CD14-positive monocyte (primary cell): ENCODE results near the gene STUM. TPM values are rescaled to one million over a fixed set of nuclear protein-coding genes. Genes with fewer than 3 reads are reported as not detected.

Experiments used
- DNase-seq, 3 donors: peaks; one replicate each; pipeline ENCODE4 v3.0.0-alpha.2; 2011 to 2022
- H2AFZ ChIP-seq: 2 replicates; pipeline ENCODE4 v1.6.0; 2012; ENCODE audit warnings: mild to moderate bottlenecking, low read depth, low read length, inconsistent platforms; ENCODE audit not compliant: insufficient read depth, poor library complexity, severe bottlenecking
- H3K27ac ChIP-seq, 2 donors: 1 replicate in 1 of 2; 2 replicates in 1 of 2; pipeline ENCODE4 v1.5.1; 2012 to 2013; ENCODE audit warnings: low read length in 2 of 2, control low read depth in 1 of 2, inconsistent platforms in 1 of 2, low read depth in 1 of 2, mild to moderate bottlenecking in 1 of 2
- H3K27me3 ChIP-seq, 2 donors: one replicate each; pipeline versions ENCODE4 v1.6.0 to v1.6.1; 2011 to 2013; ENCODE audit warnings: low read length in 2 of 2; ENCODE audit not compliant: control insufficient read depth in 2 of 2, insufficient read depth in 2 of 2
- H3K36me3 ChIP-seq, 2 donors: replicated peaks in 1 of 2; 1 replicate in 1 of 2; 2 replicates in 1 of 2; pipeline versions ENCODE4 v1.5.1 to v1.6.1; 2012 to 2013; ENCODE audit warnings: low read length in 2 of 2, control low read depth in 1 of 2, inconsistent platforms in 1 of 2, mild to moderate bottlenecking in 1 of 2; ENCODE audit not compliant: insufficient read depth in 2 of 2, control insufficient read depth in 1 of 2
- H3K4me1 ChIP-seq, 2 donors: 1 replicate in 1 of 2; 2 replicates in 1 of 2; pipeline versions ENCODE4 v1.5.1 to v1.6.1; 2012 to 2013; ENCODE audit warnings: low read length in 2 of 2, control low read depth in 1 of 2, inconsistent platforms in 1 of 2, mild to moderate bottlenecking in 1 of 2, moderate library complexity in 1 of 2; ENCODE audit not compliant: insufficient read depth in 2 of 2, control insufficient read depth in 1 of 2
- H3K4me2 ChIP-seq: replicated peaks from 2 replicates; pipeline ENCODE3; 2012; ENCODE audit warnings: low read length, moderate library complexity, mild to moderate bottlenecking; ENCODE audit not compliant: poor library complexity, severe bottlenecking; ENCODE audit errors: extremely low read depth
- H3K4me3 ChIP-seq, 3 experiments: fragments of 200-600 bp in 1 of 3; sonication (generic) in 1 of 3; replicated peaks in 1 of 3; 1 replicate in 2 of 3; 2 replicates in 1 of 3; pipeline ENCODE4 v1.5.1; 2011 to 2013; ENCODE audit warnings: low read length in 3 of 3, mild to moderate bottlenecking in 3 of 3, control low read depth in 2 of 3, low read depth in 2 of 3, inconsistent platforms in 1 of 3, moderate library complexity in 1 of 3
- H3K79me2 ChIP-seq: 2 replicates; pipeline ENCODE4 v1.6.0; 2012; ENCODE audit warnings: mild to moderate bottlenecking, control low read depth, inconsistent platforms, low read length, moderate library complexity; ENCODE audit not compliant: insufficient read depth
- H3K9ac ChIP-seq: 2 replicates; pipeline ENCODE4 v1.6.0; 2017; ENCODE audit warnings: low read length, mild to moderate bottlenecking; ENCODE audit not compliant: insufficient read depth, poor library complexity, severe bottlenecking
- H3K9me3 ChIP-seq, 2 donors: replicated peaks in 1 of 2; 1 replicate in 1 of 2; 2 replicates in 1 of 2; pipeline versions ENCODE4 v1.5.1 to v1.6.1; 2012 to 2013; ENCODE audit warnings: low read length in 2 of 2, control low read depth in 1 of 2; ENCODE audit not compliant: control insufficient read depth in 1 of 2, insufficient read depth in 1 of 2
- H4K20me1 ChIP-seq: 2 replicates; pipeline ENCODE4 v1.6.0; 2012; ENCODE audit warnings: mild to moderate bottlenecking, low read length, control low read depth, moderate library complexity; ENCODE audit not compliant: insufficient read depth
- H3K27ac Mint-ChIP-seq, 7 donors: one replicate each; pipeline ENCODE4 v1.8.0; 2020; ENCODE audit warnings: mild to moderate bottlenecking in 7 of 7, mixed read lengths in 7 of 7, moderate library complexity in 6 of 7, inconsistent platforms in 2 of 7
- H3K27me3 Mint-ChIP-seq, 3 donors: one replicate each; pipeline ENCODE4 v1.8.0; 2021 to 2022; ENCODE audit warnings: low read depth in 3 of 3, mild to moderate bottlenecking in 3 of 3, mixed read lengths in 3 of 3, moderate library complexity in 3 of 3, inconsistent platforms in 1 of 3
- H3K36me3 Mint-ChIP-seq, 2 donors: one replicate each; pipeline ENCODE4 v1.8.0; 2020; ENCODE audit warnings: mixed read lengths in 2 of 2, inconsistent platforms in 1 of 2, mild to moderate bottlenecking in 1 of 2
- H3K4me1 Mint-ChIP-seq: one replicate; pipeline ENCODE4 v1.8.0; 2020; ENCODE audit warnings: mild to moderate bottlenecking, mixed read lengths
- H3K4me3 Mint-ChIP-seq, 2 donors: one replicate each; pipeline ENCODE4 v1.8.0; 2020; ENCODE audit warnings: mild to moderate bottlenecking in 2 of 2, mixed read lengths in 2 of 2, moderate library complexity in 1 of 2
- H3K9me3 Mint-ChIP-seq, 7 donors: one replicate each; pipeline ENCODE4 v1.8.0; 2020 to 2022; ENCODE audit warnings: mixed read lengths in 7 of 7, mild to moderate bottlenecking in 6 of 7, moderate library complexity in 6 of 7, inconsistent platforms in 2 of 7
- CTCF ChIP-seq: fragments of 200-600 bp; IDR thresholded peaks from one replicate; pipeline ENCODE4 v1.8.0; 2022; ENCODE audit warnings: antibody characterized with exemption, mild to moderate bottlenecking
- WGBS: methylation state at CpG from one replicate; pipeline ENCODE4 v1.1.5; 2013; ENCODE audit warnings: missing lambda C conversion rate; ENCODE audit not compliant: insufficient coverage; 5-methylcytosine and 5-hydroxymethylcytosine counted together
- intact Hi-C, 2 donors: fragments of 100-400 bp; cut with micrococcal nuclease; formaldehyde crosslinking; loops; one replicate each; pipeline versions ENCODE4 v1.15.0 to v1.15.1; 2023
- polyA plus RNA-seq, 3 donors: library from polyadenylated mRNA; depleted of rRNA in 1 of 3; unstranded in 2 of 3; stranded (reverse) in 1 of 3; fragments of 300-500 nt in 2 of 3; fragments of >200 nt in 1 of 3; fragmentation: Illumina TruSeq in 2 of 3; gene quantifications; 1 replicate in 2 of 3; 2 replicates in 1 of 3; pipeline ENCODE4 v1.2.3, GENCODE V29; 2012 to 2021

Gene STUM
- polyA plus RNA-seq, 3 donors: not detected

DNA sequence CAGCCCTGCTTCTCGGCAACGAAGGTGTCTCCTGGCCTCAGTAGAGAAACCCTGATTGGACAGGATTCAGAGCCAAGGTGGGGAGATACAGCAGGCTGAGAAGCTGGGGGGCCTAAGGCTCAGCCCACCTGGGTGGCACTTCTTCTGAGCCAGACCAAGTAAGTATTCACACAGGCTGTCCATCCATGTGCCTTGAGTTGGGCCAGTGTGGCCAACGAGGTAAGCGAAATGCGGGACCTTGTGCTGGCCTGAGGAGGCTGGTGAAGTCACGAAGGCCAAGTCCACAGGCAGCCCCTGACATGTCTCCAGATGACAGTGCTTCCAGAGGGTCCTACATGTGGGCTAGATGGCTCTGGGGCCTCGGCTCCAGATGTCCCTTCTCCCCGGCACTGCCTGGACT is 99.2 kb downstream of the STUM start:
- H3K9me3 Mint-ChIP-seq: no peaks in the 10 kb centered on the region
- H3K9ac ChIP-seq: no peak overlapping the region
- H3K27me3 ChIP-seq: no peaks in the 10 kb centered on the region
- no peak overlapping the region for H3K4me3 ChIP-seq
- peak overlapping the region in 1 of 2 donors; percentile 23 for H3K27ac ChIP-seq
- H3K4me1 Mint-ChIP-seq: peaks cover 33% of the 10 kb centered on the region
- peak overlapping the region in 2 of 7 donors; percentile 9 to 21 for H3K27ac Mint-ChIP-seq
- H4K20me1 ChIP-seq: peaks cover 7% of the 10 kb centered on the region
- H3K27me3 Mint-ChIP-seq: peaks cover 0 to 2% (median 0%) of the 10 kb centered on the region in 3 donors
- no peaks in the 10 kb centered on the region for H3K9me3 ChIP-seq
- H3K36me3 ChIP-seq: peaks cover 40 to 48% of the 10 kb centered on the region in 2 donors
- no peak for TF ChIP-seq CTCF
- WGBS: 96% methylated on average over 5 of the region's 8 CpGs
- H3K4me3 Mint-ChIP-seq: no peak overlapping the region
- H3K4me2 ChIP-seq: no peak overlapping the region
- DNase-seq: no peak
- peaks cover 47 to 54% of the 10 kb centered on the region in 2 donors for H3K36me3 Mint-ChIP-seq
- peaks cover 30% of the 10 kb centered on the region in 2 donors for H3K4me1 ChIP-seq
- H3K79me2 ChIP-seq: peaks cover 12% of the 10 kb centered on the region
- intact Hi-C loops: no loop called here
- no peak overlapping the region for H2AFZ ChIP-seq

GRCh38 chr1:226648421-226648820 is 99.9 kb downstream of the STUM start:
- H3K36me3 ChIP-seq: peaks cover 40 to 48% of the 10 kb centered on the region in 2 donors

More at GRCh38 chr1:226648421-226648820, 99.9 kb downstream of the STUM start:
- H3K36me3 Mint-ChIP-seq: peaks cover 47 to 54% of the 10 kb centered on the region in 2 donors
- peaks cover 26% of the 10 kb centered on the region for H3K4me1 Mint-ChIP-seq
- peaks cover 23% of the 10 kb centered on the region in 2 donors for H3K4me1 ChIP-seq
- TF ChIP-seq CTCF: no peak
- no peak overlapping the region for H3K27ac ChIP-seq
- peaks cover 0 to 2% (median 2%) of the 10 kb centered on the region in 3 donors for H3K27me3 Mint-ChIP-seq
- H3K27me3 ChIP-seq: no peaks in the 10 kb centered on the region
- DNase-seq: no peak
- no peaks in the 10 kb centered on the region for H3K9me3 Mint-ChIP-seq
- intact Hi-C loops: no loop called here
- no peak overlapping the region for H3K27ac Mint-ChIP-seq
- H3K9ac ChIP-seq: no peak overlapping the region
- H3K4me3 ChIP-seq: no peak overlapping the region
- H2AFZ ChIP-seq: no peak overlapping the region
- H3K4me3 Mint-ChIP-seq: no peak overlapping the region
- peaks cover 7% of the 10 kb centered on the region for H4K20me1 ChIP-seq
- peaks cover 19% of the 10 kb centered on the region for H3K79me2 ChIP-seq
- WGBS: 100% methylated on average over 6 of the region's 6 CpGs
- no peak overlapping the region for H3K4me2 ChIP-seq
- no peaks in the 10 kb centered on the region for H3K9me3 ChIP-seq
